Mucosa of descending colon (tissue), 3 donors: ENCODE results near the gene MUC16. TPM values are rescaled to one million over a fixed set of nuclear protein-coding genes. Genes with fewer than 3 reads are reported as not detected.

ENCODE experiments used
- ATAC-seq: fragments of 200-7000 bp; cut with Tn5 transposase; one replicate; pipeline ENCODE4 v1.9.1; 2020; ENCODE audit warnings: mild to moderate bottlenecking, moderate library complexity
- DNase-seq, 3 donors: peaks; one replicate each; pipeline ENCODE4 v3.0.0-alpha.2; 2020
- H3K36me3 ChIP-seq: fragments of 200-600 bp; one replicate; pipeline ENCODE4 v1.8.0; 2021; ENCODE audit warnings: low read depth, mild to moderate bottlenecking
- H3K4me1 ChIP-seq: fragments of 200-600 bp; one replicate; pipeline ENCODE4 v1.8.0; 2021; ENCODE audit warnings: low read depth, mild to moderate bottlenecking
- H3K4me3 ChIP-seq: fragments of 200-600 bp; one replicate; pipeline ENCODE4 v1.8.0; 2021; ENCODE audit warnings: mild to moderate bottlenecking
- H3K9me3 ChIP-seq: fragments of 200-600 bp; one replicate; pipeline ENCODE4 v1.8.0; 2021; ENCODE audit warnings: mild to moderate bottlenecking
- CTCF ChIP-seq: fragments of 200-600 bp; IDR thresholded peaks from one replicate; pipeline ENCODE4 v1.8.0; 2022; ENCODE audit warnings: antibody characterized with exemption, mild to moderate bottlenecking
- intact Hi-C, 2 donors: fragments of 100-400 bp; cut with DNase I in 1 of 2; cut with micrococcal nuclease in 1 of 2; formaldehyde crosslinking; loops; one replicate each; pipeline versions ENCODE4 v1.11.0 to v1.11.1; 2022; cut with DNase I, micrococcal nuclease
- total RNA-seq, 3 donors: library from RNA; stranded (reverse); fragmentation: NEBNext Ultra II Directional in 2 of 3; extraction: Animal tissue kit (Norgen Biotek cat#: 25700) in 2 of 3; gene quantifications; one replicate each; pipeline versions ENCODE4 v1.2.1 to v1.2.4, GENCODE V29; 2021 to 2023
- donor health status: DM: no; HTN: no; CAD: no; lungs with moderate emphysema.
- donor health status: DM: no; HTN: no; CAD: no.
- donor health status: DM: no; HTN: yes; CAD: no.

Gene MUC16
- total RNA-seq, 3 donors from 2014 or later, result under 0.01 TPM; not detected in 1

GRCh38 chr19:9018163-9018875 lies 8.1 kb upstream of the MUC16 start:
- intact Hi-C loops, result no loop called here
- ATAC-seq, result no peak

GRCh38 chr19:9014803-9015202 lies 4.6 kb upstream of the MUC16 start:
- H3K9me3 ChIP-seq, result no peaks in the 10 kb centered on the region
- H3K36me3 ChIP-seq, result no peaks in the 10 kb centered on the region
- no peak overlapping the region for H3K4me3 ChIP-seq
- H3K4me1 ChIP-seq, result no peaks in the 10 kb centered on the region
- intact Hi-C loops, result no loop called here
- TF ChIP-seq CTCF, result no peak
- ATAC-seq, result no peak
- no peak for DNase-seq

More at GRCh38 chr19:9018163-9018875, 8.1 kb upstream of the MUC16 start:
- DNase-seq, result no peak
- TF ChIP-seq CTCF, result no peak
- H3K4me1 ChIP-seq, result no peaks in the 10 kb centered on the region
- no peak overlapping the region for H3K4me3 ChIP-seq
- H3K9me3 ChIP-seq, result no peaks in the 10 kb centered on the region
- no peaks in the 10 kb centered on the region for H3K36me3 ChIP-seq

- intact Hi-C loops, result no loop called here
- H3K4me3 ChIP-seq, result no peak overlapping the region
- H3K36me3 ChIP-seq, result no peaks in the 10 kb centered on the region
- ATAC-seq (no peak), DNase-seq (no peak)
- no peaks in the 10 kb centered on the region for H3K9me3 ChIP-seq
- H3K4me1 ChIP-seq, result no peaks in the 10 kb centered on the region
- no peak for TF ChIP-seq CTCF
Measured at GRCh38 chr19:9013988-9014387, 3.8 kb upstream of the MUC16 start.

- intact Hi-C loops, result no loop called here
- Histone ChIP-seq H3K36me3 (no peaks in the 10 kb centered on the region), H3K4me3 (no peak overlapping the region), H3K9me3 (no peaks in the 10 kb centered on the region), H3K4me1 (no peaks in the 10 kb centered on the region)
- ATAC-seq, result no peak
- no peak for DNase-seq
- no peak for TF ChIP-seq CTCF
Measured at GRCh38 chr19:9011875-9012274, 1.7 kb upstream of the MUC16 start.

- Histone ChIP-seq H3K4me1 (no peaks in the 10 kb centered on the region), H3K36me3 (no peaks in the 10 kb centered on the region), H3K4me3 (no peak overlapping the region), H3K9me3 (no peaks in the 10 kb centered on the region)
- no peak for TF ChIP-seq CTCF
- DNase-seq, result no peak
- intact Hi-C loops, result no loop called here
- ATAC-seq, result no peak
Measured at GRCh38 chr19:9010693-9011092, 484 bp upstream of the MUC16 start.

- no peaks in the 10 kb centered on the region for H3K36me3 ChIP-seq
- intact Hi-C loops, result no loop called here
- ATAC-seq (no peak), DNase-seq (no peak)
- no peak overlapping the region for H3K4me3 ChIP-seq
- no peak for TF ChIP-seq CTCF
- H3K4me1 ChIP-seq, result no peaks in the 10 kb centered on the region
- no peaks in the 10 kb centered on the region for H3K9me3 ChIP-seq
Measured at GRCh38 chr19:9009431-9009830, 778 bp downstream of the MUC16 start.
